ENCODE data around the gene FBXO9.

DNA sequence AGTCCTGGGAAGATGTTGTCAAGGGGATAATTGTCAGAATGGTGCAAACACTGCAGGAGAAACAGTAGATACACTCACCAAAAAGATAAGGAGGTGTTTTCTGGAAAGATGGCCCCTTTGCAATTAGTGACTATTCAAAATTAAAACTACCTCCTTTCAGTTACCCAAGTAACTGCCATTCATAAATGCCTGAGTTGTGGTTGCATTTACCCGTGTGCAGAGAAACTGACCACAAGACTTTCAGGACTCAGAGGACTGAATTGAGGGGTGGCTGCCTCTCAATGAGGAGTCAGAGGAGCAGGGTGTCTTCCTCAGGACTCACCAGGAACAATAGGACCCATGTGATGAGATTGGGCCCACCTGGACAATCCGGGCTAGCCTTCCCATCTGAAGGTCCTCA lies 44.4 kb downstream of the FBXO9 start:
- TF ChIP-seq, protein P1, sequence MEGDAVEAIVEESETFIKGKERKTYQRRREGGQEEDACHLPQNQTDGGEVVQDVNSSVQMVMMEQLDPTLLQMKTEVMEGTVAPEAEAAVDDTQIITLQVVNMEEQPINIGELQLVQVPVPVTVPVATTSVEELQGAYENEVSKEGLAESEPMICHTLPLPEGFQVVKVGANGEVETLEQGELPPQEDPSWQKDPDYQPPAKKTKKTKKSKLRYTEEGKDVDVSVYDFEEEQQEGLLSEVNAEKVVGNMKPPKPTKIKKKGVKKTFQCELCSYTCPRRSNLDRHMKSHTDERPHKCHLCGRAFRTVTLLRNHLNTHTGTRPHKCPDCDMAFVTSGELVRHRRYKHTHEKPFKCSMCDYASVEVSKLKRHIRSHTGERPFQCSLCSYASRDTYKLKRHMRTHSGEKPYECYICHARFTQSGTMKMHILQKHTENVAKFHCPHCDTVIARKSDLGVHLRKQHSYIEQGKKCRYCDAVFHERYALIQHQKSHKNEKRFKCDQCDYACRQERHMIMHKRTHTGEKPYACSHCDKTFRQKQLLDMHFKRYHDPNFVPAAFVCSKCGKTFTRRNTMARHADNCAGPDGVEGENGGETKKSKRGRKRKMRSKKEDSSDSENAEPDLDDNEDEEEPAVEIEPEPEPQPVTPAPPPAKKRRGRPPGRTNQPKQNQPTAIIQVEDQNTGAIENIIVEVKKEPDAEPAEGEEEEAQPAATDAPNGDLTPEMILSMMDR (IDR thresholded peaks at IDR 0.05), result no peak
- no peak for TF ChIP-seq EP300 (IDR thresholded peaks at IDR 0.05)
- no peak for TF ChIP-seq POLR2A (IDR thresholded peaks at IDR 0.05; ENCODE audit: low read depth)
- no peak for TF ChIP-seq POLR2AphosphoS5 (IDR thresholded peaks at IDR 0.05)
